ENCODE measurements around the gene CYTH1.

The CYTH1 gene, protein sequence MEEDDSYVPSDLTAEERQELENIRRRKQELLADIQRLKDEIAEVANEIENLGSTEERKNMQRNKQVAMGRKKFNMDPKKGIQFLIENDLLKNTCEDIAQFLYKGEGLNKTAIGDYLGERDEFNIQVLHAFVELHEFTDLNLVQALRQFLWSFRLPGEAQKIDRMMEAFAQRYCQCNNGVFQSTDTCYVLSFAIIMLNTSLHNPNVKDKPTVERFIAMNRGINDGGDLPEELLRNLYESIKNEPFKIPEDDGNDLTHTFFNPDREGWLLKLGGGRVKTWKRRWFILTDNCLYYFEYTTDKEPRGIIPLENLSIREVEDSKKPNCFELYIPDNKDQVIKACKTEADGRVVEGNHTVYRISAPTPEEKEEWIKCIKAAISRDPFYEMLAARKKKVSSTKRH

DNA sequence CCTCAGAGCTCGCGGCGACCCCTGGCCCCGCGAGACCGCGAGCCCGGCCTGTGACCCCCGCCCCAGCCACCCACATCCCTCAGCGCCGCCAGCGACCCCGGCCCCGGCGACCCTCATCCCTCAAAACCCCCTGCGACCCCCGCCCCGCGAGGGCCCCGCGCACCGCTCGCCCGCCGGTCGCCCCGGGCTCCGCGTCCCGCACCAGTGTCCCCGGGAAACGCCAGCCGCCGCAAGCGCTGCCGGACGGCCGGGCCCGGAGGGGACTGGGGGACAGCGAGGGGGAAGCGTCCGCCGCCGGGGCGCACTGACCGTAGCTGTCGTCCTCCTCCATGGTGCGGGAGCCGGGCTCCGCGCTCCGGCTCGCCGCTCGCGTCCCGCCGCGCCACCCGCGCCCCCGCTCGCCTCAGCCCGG is at the start of gene CYTH1:
CYTH1 (minus strand) TSS at position 381 of the 412 bp plus-strand sequence; CDS start at position 331, 50 bp downstream.
- intact Hi-C loops (cut with DNase I): loop anchor here (5.0 kb wide), 1 partner anchor 65 kb away; no protein-coding TSS in a partner anchor
- peak in 5 of 42 donors; percentile 21 to 56 (median 35) for DNase-seq

DNA sequence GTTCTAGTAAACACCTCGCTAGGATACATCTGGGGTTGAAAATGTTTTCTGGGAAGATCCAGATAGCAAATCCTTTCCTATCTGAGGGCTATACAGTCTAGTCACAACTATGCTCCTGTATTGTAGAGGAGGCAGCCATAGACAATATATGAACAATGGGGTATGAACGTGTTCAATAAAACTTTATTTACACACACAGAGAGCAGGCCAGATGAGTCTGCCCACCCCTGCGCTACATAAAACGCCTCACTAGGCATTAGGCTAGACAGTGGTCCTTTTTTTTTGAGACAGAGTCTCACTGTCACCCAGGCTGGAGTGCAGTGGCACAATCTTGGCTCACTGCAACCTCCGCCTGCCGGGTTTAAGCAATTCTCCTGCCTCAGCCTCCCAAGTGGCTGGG is 47.4 kb upstream of the CYTH1 start:
- intact Hi-C loops (cut with DNase I): no loop called here
- DNase-seq: no peak

DNA sequence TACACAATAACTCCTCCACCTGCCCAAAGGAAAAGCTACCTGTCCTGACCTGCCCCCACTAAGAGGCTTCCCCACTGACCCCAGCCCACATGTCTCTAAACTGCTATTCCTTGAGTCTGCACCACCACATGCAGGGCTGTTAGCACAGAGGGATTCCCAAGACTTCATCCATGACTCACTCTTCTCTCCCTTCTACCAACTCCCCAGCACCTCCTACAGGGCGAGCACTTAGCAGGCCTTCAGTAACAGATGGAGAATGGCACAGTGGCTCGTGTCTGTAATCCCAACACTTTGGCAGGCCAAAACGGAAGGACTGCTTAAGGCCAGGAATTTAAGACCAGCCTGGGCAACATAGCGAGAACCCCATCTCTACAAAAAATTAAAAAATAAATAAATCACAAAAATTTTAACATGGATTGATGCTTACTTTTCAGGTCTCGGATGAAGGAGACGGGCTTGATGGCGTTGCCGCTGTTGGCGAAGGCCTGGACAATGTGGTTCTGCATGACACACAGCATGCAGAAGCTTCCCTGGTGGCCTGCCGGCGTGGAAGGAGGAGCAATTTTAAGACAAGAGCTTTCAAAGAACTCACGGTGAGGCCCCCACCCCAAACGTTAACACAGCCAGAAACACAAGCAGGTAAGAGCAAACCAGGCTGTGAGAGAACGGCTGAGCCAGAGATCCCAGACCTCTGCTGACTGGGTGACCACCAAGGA is 46.6 kb upstream of the CYTH1 start:
- DNase-seq: peak in 3 of 42 donors; percentile 28 to 42 (median 40)
- intact Hi-C loops (cut with DNase I): no loop called here

DNA sequence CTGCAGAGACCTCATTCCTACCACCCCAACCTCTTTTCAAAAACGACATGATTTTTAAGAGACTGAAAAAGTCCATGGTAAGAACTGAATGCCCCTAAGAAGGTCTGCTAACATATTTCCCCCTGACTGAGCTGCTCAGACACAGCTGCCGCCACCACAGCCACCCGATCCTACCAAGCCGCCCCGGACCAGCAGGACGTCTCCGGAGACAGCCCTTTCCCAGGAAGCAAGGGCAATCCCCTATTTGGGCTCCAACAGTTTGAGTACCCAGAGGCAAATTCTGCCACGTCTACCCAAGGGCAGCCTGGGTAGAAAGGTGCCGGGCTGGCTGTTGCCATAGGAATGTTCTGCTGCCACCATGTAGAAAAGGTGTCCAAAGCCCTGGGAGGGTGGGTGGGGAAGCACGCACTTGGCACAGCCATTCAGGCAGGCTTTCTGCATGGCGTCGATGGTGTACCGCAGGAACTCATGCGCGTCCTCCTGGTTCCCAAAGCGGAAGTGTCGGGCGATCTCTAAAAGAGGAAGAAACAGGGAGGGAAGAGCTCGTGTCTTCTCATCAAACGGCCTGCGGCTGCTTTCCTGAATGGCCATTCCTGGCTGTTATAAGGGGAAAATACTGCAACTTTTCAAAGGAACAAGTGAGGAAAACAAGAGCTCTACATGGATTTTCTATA is 44.9 kb upstream of the CYTH1 start:
- intact Hi-C loops (cut with DNase I): no loop called here
- DNase-seq: peak in 15 of 42 donors; percentile 14 to 59 (median 37)

DNA sequence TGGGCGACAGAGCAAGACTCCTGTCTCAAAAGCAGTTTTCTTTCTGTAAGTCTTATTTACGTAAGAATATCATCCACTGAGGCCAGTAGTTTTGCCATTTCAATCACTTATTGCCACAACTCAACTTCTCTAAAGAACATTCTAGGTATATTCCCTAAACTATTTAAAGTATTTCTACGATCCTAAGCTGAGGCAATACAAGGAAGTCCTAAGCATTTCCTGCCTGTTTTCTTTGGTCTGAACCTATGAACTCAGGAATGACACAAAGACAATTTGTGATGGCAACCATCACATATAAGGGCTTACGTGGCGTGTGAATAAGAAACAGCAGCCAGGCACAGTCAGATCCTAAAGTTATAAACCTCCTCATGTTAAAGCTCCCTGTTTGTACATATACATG is 44.3 kb upstream of the CYTH1 start:
- intact Hi-C loops (cut with DNase I): no loop called here
- no peak for DNase-seq

DNA sequence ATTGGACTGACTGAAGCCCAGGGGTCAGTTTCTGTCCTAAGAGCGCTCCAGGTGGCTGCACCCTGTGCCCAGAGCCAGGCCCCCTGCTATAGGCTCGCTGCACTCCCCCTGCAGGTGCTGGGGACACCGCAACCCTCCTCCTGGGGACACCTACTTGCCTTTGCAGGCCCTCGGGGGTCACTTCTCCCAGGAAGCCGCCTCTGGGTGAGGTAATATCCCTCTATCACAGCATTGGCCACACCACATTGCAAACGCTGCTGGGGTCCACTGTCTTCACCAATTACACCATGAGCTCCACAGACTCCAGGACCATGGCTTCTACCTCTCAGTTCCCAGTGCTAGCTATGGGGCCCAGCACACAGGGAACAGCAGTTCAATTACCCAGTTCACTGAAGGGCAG is 43.6 kb upstream of the CYTH1 start:
- DNase-seq: no peak
- intact Hi-C loops (cut with DNase I): no loop called here

DNA sequence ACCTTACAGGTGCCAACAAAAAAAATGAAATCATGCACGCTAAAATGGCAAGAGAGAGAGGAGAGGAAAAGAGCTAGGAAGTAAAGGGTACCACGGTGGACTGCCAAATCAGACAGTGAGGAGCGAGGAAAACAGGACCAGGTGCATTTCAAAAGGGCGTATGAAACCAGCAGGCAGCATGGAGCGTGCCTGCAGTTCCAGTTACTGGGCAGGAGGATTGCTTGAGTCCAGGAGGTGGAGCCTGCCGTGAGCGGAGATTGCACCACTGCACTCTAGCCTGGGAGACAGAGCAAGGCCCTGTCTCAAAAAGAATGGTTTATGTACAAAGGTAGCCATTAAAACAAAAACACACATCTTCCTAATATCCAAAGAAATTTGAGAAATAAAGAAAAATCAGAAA is 42.2 kb upstream of the CYTH1 start:
- intact Hi-C loops (cut with DNase I): no loop called here
- no peak for DNase-seq

DNA sequence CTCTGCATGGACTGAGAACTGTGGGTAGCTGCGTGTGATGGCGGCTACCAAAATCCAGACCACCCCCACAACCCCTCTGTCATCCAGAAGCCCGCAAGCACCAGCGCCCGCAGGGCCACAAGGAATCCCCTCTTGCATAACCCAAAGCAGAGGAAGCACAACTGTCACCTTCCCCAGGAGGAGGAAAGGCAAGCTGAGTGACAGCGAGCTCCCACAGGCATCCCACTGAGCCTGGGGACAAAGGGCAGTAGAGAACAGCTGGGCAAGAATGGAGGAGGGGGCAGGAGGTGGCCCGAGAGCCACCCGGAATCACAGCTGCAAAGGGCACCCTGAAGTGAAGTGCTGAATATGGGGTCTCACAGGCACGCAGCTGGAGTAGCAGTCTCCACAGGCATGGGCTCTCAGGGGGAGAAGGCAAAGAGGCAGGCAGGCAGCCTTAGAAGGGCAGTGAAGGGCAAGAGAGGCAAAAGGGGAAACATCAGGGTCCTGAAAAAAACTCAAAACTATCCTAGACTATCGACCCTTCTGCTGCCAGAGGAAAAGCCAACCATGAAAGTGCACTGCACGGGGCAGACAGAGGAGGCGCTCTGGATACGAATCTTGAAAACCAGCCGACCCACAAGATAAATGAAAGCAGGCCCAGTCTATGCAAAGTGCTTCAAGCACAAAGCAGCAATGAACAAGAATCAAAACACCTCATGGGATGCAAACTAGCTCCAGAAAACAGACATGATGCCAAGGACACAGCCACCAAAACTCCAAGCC is 41.4 kb upstream of the CYTH1 start:
- intact Hi-C loops (cut with DNase I): no loop called here
- DNase-seq: no peak

DNA sequence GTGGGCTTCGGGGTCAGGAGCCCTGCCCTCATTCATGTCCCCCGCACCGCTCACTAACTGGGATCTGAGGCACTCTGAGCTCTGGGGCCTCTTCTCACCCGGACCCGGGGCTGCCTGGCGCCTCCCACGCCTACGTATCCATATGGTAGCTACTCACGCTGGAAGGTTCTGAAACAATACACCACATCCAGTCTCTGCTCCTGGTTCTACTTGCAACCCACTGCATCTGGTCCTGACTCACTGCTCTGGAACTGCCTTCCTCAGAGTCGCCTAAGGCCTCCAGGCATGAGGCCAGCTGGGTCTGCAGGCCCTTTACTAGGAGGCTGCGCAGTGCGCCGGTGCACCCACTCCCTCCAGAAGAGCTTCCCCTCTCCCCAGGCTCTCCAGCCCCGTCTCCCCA is 40.5 kb upstream of the CYTH1 start:
- DNase-seq: peak in 26 of 42 donors; percentile 17 to 77 (median 43)
- intact Hi-C loops (cut with DNase I): no loop called here

DNA sequence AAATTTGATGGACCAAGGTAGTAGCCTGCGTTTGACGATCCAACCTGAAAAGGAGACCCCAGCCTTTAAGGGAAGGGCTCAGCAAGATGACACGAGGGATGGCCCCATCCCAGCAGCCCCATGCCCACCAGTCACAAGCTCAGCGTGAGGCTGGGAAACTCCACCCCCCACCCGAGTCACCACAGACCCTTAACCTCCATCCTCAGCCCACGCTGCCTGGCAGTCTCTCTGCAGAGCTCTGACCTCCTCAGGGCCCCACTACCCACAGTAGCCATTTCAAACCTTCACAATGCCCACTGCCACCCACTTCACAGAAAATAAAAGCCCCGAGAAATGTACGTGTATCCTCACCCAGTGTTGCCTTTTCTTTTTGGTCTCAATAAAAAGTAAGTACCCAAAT is 39.9 kb upstream of the CYTH1 start:
- DNase-seq: no peak
- intact Hi-C loops (cut with DNase I): no loop called here

DNA sequence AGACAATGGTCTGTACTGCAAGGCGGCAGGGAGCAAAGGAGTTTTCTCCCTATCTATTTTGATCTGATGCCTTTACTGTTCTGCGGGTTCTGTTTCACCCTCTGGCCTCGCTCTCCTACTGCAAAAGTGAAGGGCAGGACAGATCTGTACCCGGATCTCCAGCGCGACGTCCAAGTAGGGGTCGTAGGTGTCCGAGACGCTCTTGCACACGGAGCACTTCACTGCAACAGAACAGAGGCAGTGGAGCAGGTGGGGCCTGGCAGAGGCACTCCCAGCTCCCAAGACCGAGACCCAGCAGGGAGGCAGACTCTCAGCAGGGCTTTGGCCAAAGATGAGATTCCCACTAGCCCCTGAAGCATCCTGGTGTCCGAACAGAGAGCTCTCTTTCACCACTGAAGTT is 38.8 kb upstream of the CYTH1 start:
- no peak for DNase-seq
- intact Hi-C loops (cut with DNase I): no loop called here

DNA sequence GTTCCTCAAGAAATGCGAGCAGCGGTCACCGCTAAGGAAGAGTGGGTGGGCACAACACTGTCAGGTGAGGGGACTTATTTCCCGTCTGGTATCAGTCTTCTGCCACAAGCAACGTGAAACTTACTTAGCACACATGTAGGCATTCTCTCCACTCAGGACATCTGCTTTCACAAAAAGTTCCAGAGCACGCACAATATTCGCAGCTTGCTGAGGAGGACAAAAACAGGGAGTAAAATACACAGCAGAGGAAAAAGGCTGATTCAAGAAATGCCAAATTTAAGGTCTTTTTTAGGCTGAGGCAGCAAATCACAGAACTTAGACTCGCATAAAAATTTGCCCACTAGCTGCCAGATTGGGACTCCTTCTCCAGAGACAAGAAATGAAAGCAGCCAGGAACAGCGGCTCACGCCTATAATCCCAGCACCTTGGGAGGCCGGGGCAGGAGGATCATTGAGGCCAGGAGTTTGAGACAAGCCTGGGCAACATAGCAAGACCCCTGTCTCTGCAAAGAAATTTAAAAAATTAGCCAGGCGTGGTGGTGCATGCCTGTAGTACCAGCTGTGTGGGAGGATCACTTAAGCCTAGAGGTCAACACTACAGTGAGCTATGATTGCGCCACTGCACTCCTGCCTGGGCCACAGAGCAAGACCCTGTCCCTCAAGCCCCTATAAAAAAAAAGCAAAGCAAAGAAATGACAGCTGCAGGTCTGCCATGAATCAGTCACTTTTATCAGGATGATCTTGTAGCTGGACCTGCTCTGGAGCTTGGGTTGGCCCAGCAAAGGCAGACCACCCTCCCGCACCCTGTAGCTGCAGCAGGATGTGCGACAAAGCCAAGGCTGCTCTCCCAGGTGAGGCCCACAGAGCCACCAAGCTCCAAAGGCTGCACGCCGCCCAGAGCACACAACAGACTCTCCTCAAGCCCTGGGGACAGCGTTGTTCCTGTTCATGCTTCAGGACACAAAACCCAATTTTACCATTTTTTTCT is 38.0 kb upstream of the CYTH1 start:
- intact Hi-C loops (cut with DNase I): no loop called here
- DNase-seq: no peak

DNA sequence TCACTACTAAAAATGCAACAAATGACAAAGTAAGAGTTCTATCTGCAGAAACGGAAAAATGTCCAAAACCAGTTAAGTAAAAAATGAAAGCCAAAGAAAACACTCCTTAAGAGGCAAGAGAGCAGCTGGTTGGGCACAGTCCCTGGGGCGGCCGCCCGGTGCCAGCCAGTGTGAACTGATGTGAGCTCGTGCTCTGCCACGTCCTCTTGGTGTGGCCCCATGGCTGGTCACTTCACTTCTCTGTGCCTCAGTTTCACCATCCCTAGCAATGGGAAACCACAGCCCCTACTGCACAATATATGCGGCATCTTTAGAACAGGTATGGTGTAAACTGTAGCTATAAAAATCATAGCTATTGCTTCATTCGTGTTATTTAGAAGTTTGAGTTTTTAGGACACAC is 37.3 kb upstream of the CYTH1 start:
- intact Hi-C loops (cut with DNase I): no loop called here
- no peak for DNase-seq

DNA sequence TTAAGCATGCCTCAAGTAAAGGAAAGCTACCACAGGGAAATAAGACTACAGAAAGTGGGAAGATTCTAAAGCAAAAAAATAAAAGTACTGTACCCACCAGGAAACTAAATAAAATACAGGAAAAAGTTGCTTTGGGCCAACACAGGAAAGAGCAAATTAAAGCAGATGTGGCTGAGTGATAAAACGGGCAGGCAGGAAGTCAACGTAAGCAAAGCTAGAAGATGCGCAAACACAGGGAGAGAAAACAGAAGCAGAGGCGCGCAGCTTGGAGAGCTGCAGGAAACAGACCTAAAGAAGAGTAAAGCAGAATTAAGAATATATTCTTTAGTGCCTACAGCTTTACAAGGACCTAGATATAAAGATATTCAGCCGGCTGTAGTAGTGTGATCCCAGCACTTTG is 36.9 kb upstream of the CYTH1 start:
- no peak for DNase-seq
- intact Hi-C loops (cut with DNase I): no loop called here

DNA sequence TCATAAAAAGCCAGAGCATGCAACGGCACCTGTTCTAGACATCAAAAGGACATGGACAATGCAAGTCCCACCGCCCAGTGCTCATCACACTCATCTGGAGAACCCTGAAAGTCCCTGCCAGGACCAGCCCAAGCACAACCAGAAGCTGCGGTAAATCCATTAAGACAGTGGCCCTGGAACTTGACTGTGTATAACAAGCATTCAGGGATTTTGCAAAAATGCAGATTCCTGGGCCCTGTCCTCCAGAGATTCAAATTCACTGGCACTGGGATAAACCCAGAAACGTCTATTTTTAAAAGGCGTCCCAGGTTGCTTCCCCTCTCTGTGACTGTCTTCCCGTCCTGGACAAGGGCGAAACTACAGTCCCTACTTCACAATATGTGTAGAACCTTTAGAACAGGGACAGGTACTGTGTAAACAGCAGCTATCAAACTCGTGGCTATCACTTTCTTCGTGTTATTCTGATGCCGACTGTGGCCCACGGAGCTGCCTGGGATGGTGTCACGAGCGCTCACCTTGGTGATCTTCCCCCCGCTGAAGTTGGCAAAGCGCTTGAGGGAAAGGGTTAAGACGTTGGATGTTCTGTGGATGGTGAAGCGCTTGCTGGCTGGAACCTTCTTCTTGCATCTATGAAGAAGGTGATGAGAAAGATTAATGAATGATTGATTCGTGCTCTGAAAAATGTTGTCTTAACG is 36.2 kb upstream of the CYTH1 start:
- no peak for DNase-seq
- intact Hi-C loops (cut with DNase I): no loop called here

DNA sequence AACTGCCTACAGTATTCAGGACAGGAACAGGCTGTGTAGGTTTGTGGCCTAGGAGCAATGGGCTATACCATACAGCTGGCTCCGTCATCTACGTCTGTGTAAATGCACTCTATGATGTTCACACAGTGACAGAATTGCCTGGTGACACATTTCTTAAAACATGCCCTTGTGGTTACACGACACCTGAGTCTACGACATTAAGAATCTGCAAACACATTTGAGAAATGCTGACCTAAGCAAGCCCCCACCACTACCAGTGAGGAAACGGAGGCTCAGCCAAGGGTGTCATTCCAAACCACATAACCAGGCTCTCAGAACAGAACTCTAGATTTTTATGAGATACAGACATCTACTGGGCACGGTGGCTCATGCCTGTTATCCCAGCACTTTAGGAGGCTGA is 35.0 kb upstream of the CYTH1 start:
- intact Hi-C loops (cut with DNase I): no loop called here
- no peak for DNase-seq

DNA sequence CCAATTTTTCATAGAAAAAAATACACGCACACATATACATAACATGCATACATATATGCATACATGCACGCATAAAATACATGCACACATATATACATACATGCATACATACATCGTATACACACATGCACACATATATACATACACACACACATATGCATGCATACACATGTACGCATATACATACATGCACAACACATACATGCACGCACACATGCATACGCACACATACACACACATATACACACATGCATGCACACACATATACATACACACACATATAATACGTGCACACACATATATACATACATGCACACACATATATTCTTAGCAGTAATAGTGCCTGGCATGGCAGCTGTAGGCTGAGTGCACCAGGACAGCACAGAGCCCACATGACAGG is 33.6 kb upstream of the CYTH1 start:
- no peak for DNase-seq
- intact Hi-C loops (cut with DNase I): no loop called here

DNA sequence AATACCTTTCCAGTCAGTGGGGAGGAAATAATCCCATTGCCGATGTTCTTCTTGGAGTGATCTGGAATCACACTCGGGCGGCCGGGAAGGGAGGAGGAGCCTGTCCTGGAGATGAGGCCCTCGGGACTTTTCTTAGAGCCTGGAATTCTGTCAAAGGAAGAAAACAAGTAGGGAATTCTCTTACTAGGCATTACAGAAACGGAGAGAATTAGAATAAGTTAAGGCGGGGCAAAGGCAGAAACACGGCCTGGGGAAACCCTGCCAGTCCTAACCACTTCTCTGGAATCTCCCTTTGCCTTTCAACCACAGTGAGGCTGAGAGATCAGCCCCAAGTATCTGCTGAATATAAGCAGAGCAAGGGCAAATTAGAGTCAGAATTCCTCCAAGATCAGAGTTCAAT is 30.8 kb upstream of the CYTH1 start:
- intact Hi-C loops (cut with DNase I): no loop called here
- no peak for DNase-seq
